RWPE1 (cell line): Measurements from ENCODE around the gene PDZD2.
"Not testable (repeated sequence)": the region's sequence is repeated elsewhere in the genome, so short reads cannot be mapped to it uniquely, and the experiment has no call there.

Experiments
- CTCF ChIA-PET: fragments of 350-600 bp; sonication (Branson Sonifier 250); formaldehyde crosslinking; extraction: SDS; loops from one replicate; lab custom pipeline; 2021; lab: Yijun Ruan, JAX
- POLR2A ChIA-PET: fragments of 400-600 bp; formaldehyde crosslinking; extraction: SDS; loops from one replicate; lab custom pipeline; 2020; ENCODE audit warnings: antibody characterized with exemption; ENCODE audit not compliant: low non-redundant PET; lab: Yijun Ruan, JAX
- DNase-seq: peaks from one replicate; pipeline ENCODE4 v3.0.0; 2012; ENCODE audit warnings: low spot score
- H3K27ac ChIP-seq: fragments of 450-650 bp; 2 replicates; pipeline ENCODE4 v1.5.1; 2017
- TF ChIP-seq, protein P1 (sequence below): fragments of 450-650 bp; conservative IDR thresholded peaks from 2 replicates; pipeline ENCODE4 v1.5.1; 2017; ENCODE audit warnings: low read depth, mild to moderate bottlenecking

The PDZD2 gene

DNA sequence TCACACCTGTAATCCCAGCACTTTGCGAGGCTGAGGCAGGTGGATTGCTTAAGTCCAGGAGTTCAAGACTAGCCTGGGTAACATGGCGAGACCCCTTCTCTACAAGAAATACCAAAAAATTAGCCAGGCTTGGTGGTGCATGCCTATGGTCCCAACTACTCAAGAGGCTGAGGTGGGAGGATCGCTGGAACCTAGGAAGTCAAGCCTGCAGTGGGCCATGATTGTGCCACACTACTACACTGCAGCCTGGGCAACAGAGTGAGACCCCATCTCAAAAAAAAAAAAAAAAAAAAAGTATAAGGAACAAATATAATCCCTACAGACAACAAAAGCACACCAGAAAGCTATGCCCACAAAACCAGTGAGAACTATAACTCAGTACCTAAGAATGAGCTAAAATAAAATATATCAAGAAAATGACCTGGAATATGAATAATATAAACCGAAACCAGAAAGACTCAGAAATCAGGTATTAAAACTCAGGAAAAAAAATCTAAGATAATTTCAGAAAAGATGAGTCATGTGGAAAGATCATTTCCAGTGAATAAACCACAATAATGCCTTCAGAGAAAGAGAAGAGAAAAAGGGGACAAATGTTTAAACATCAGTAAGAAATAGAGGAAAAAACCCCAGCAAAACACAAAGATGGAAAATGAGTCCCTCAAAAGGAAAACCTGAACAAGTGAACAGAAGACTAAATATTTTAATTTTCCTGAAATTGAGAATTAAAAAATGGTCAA lies 477.8 kb downstream of the PDZD2 start:
- no peak for DNase-seq
- TF ChIP-seq, protein P1, sequence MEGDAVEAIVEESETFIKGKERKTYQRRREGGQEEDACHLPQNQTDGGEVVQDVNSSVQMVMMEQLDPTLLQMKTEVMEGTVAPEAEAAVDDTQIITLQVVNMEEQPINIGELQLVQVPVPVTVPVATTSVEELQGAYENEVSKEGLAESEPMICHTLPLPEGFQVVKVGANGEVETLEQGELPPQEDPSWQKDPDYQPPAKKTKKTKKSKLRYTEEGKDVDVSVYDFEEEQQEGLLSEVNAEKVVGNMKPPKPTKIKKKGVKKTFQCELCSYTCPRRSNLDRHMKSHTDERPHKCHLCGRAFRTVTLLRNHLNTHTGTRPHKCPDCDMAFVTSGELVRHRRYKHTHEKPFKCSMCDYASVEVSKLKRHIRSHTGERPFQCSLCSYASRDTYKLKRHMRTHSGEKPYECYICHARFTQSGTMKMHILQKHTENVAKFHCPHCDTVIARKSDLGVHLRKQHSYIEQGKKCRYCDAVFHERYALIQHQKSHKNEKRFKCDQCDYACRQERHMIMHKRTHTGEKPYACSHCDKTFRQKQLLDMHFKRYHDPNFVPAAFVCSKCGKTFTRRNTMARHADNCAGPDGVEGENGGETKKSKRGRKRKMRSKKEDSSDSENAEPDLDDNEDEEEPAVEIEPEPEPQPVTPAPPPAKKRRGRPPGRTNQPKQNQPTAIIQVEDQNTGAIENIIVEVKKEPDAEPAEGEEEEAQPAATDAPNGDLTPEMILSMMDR: no peak
- ChIA-PET CTCF (interaction anchor here (0.5 to 1.2 kb wide), 5 partner anchors 11 to 381 kb away, joined by 3 to 8 read pairs (median 3); no protein-coding TSS in a partner anchor), POLR2A (no interaction called here)
- no peak overlapping the region for H3K27ac ChIP-seq

DNA sequence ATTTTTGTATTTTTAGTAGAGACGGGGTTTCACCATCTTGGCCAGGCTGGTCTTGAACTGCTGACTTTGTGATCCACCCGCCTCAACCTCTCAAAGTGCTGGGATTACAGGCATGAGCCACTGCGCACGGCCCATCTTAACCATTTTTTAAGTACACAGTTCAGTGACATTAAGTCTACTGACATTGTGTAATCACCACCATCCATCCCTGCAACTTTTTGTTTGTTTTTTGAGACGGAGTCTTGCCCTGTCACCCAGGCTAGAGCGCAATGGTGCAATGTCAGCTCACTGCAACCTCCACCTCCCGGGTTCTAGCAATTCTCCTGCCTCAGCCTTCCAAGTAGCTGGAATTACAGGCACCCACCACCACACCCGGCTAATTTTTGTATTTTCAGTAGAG lies 480.0 kb downstream of the PDZD2 start:
- DNase-seq, POLR2A ChIA-PET, H3K27ac ChIP-seq, CTCF ChIA-PET: not testable (repeated sequence)

DNA sequence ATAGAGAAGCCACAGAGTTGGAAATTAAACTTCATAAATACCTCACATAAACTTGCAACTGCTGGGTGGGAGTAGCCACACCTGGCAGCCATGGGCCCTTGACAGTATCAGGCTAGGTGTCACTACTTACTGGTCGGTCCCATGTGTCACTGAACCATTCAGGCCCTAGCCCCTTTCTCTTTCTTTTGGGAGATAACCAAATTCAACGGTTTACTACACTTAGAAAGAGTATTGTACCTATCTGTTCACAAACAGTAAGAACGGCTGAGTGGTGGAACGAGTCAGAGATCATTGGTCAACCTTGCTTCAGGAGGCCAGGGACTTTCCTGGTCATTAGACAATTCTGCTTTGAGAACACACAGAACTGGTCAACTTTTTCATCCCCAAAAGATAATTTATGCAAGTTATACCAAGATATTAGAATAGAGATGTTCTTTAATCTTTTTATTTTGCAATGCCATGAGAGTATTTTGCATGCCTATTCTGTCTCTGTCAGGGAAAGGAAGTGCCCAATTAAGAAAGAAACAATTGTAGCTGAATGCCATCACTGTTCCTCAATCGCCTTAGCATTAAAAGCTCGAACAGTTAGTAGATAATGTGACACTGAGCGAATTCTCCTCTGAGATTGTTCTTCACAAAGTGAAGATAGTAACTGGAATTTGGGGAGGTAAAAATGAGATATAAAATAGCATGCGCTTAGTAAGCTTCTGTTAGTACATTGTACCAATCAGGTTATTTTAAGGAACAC lies 484.3 kb downstream of the PDZD2 start:
- POLR2A ChIA-PET: no interaction called here
- CTCF ChIA-PET: interaction anchor here (0.6 kb wide), 1 partner anchor 38 kb away, joined by 3 read pairs; no protein-coding TSS in a partner anchor
- TF ChIP-seq, protein P1: no peak
- no peak overlapping the region for H3K27ac ChIP-seq
- no peak for DNase-seq

DNA sequence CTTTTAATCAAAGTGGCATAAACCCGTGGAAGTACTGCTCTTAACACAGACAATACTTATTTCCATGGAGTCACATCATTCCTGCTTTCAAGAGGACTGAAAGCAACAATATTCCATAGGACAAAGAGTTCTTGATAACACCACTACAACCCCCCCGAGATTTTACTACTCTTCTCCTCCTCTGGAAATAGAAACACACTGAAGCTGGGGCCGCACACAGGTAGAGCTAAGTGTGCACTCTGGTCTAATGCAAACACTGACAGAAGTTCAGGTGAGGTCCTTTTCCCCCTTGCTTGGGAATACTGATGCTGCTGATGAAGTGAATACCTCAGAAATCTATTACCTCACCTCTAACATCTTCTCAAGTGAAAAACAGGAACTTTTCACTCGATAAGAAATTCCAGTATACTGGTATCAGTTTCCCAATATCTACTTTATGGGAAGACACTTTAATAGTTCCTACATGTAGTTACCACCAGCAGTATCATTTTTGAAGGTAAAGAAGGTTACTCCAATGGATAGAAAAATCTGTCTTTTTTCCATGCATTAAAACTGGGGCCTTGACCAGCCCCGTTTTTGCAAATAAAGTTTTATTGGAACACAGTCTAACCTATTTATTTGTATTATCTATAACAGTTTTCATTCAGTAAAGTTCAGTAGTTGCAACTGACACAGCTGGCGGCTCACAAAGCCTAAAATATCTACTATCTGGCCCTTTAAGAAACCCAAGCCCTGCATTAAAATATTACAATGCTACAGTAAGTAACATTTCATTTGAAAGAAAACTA lies 485.2 kb downstream of the PDZD2 start:
- no peak for DNase-seq
- POLR2A ChIA-PET: interaction anchor here (0.6 kb wide), 1 partner anchor 13 kb away, joined by 10 read pairs; no protein-coding TSS in a partner anchor
- no peak overlapping the region for H3K27ac ChIP-seq
- CTCF ChIA-PET: no interaction called here
- TF ChIP-seq, protein P1: no peak

DNA sequence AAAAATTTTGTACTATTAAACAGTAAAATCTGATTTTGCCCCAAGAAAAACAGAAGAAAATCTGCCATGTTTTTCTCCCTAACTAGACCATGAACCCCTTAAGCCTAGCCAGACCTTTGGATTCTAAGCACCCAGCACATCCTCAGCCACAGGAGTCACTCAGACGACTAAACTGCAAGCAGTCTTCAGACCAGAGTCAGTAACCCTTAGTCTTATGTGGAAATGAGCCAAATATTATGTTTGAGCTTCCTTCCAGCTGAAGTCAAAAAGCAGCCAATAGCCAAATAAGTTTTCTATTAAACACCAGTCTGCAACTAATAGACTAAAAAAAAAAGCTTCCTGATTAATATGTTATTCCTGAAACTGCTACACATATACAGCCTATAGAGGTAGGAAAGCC lies 487.8 kb downstream of the PDZD2 start:
- CTCF ChIA-PET: interaction anchor here (0.6 to 0.8 kb wide), 2 partner anchors 26 to 58 kb away, joined by 3 to 6 read pairs; no protein-coding TSS in a partner anchor
- TF ChIP-seq, protein P1: no peak
- H3K27ac ChIP-seq: no peak overlapping the region
- DNase-seq: no peak
- POLR2A ChIA-PET: no interaction called here

DNA sequence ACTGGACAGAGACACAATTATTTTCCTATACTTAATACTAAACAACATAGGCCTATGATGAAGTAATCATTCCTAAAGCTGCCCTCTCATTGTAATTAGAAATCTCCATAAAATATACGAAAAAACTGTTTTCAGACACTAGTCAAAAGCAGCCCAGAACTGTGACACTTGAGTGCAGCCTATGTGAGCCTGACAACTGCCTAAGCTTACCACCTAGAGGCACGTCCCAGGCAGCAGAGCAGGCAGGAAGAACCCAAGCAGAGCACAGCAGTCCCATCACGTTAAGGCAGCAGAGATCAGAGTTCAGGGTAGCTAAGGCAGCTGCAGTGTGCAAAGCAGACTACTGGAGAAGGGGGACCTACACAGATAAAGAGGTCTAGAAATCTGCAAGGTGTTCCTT lies 488.8 kb downstream of the PDZD2 start:
- no peak overlapping the region for H3K27ac ChIP-seq
- CTCF ChIA-PET: interaction anchor here (0.5 kb wide), 1 partner anchor 201 kb away, joined by 6 read pairs; no protein-coding TSS in a partner anchor
- no peak for DNase-seq
- TF ChIP-seq, protein P1: no peak
- POLR2A ChIA-PET: no interaction called here
